H9 (cell line): ENCODE results near the gene TRERF1. TPM values are rescaled to one million over a fixed set of nuclear protein-coding genes. Genes with fewer than 3 reads are reported as not detected.

Experiments used
- DNase-seq: peaks from one replicate; pipeline ENCODE4 v3.0.0-alpha.2; 2017
- H2AFZ ChIP-seq: one replicate; pipeline ENCODE4 v1.6.1; 2013; ENCODE audit warnings: mild to moderate bottlenecking, low read length, control low read depth, moderate library complexity
- H2AK5ac ChIP-seq: 2 replicates; pipeline ENCODE4 v1.6.1; 2013; ENCODE audit warnings: low read length, control low read depth, mixed read lengths; ENCODE audit not compliant: insufficient read length
- H2BK120ac ChIP-seq: one replicate; pipeline ENCODE4 v1.6.1; 2013; ENCODE audit warnings: low read depth, mild to moderate bottlenecking, low read length, control low read depth, inconsistent platforms; ENCODE audit not compliant: poor library complexity, severe bottlenecking
- H2BK12ac ChIP-seq: 2 replicates; pipeline ENCODE4 v1.6.1; 2013; ENCODE audit warnings: low read length, control low read depth, mixed read lengths, low read depth; ENCODE audit not compliant: insufficient read length
- H2BK15ac ChIP-seq: 2 replicates; pipeline ENCODE4 v1.6.1; 2013; ENCODE audit warnings: low read depth, low read length, control low read depth
- H2BK20ac ChIP-seq: one replicate; pipeline ENCODE4 v1.6.1; 2013; ENCODE audit warnings: low read depth, mild to moderate bottlenecking, low read length, control low read depth, inconsistent platforms; ENCODE audit not compliant: poor library complexity, severe bottlenecking
- H2BK5ac ChIP-seq: 2 replicates; pipeline ENCODE4 v1.6.1; 2013; ENCODE audit warnings: low read length, control low read depth, mixed read lengths; ENCODE audit not compliant: insufficient read length
- H3K14ac ChIP-seq: 2 replicates; pipeline ENCODE4 v1.6.1; 2013; ENCODE audit warnings: low read length, control low read depth; ENCODE audit not compliant: insufficient read depth
- H3K18ac ChIP-seq: 2 replicates; pipeline ENCODE4 v1.6.1; 2013; ENCODE audit warnings: low read depth, mild to moderate bottlenecking, mixed read lengths, low read length, control low read depth; ENCODE audit not compliant: insufficient read length
- H3K23ac ChIP-seq: 2 replicates; pipeline ENCODE4 v1.6.1; 2013; ENCODE audit warnings: low read length, control low read depth, mixed read lengths, low read depth; ENCODE audit not compliant: insufficient read length
- H3K23me2 ChIP-seq: 2 replicates; pipeline ENCODE4 v1.6.1; 2013; ENCODE audit warnings: low read depth, mild to moderate bottlenecking, mixed read lengths, low read length, control low read depth; ENCODE audit not compliant: insufficient read length, poor library complexity, severe bottlenecking
- H3K27ac ChIP-seq: 2 replicates; pipeline ENCODE4 v1.5.1; 2013; ENCODE audit warnings: low read length, control low read depth, mixed read lengths, low read depth; ENCODE audit not compliant: insufficient read length
- H3K27me3 ChIP-seq: 2 replicates; pipeline ENCODE4 v1.6.1; 2013; ENCODE audit warnings: low read length, control low read depth, inconsistent platforms; ENCODE audit not compliant: insufficient read depth
- H3K4ac ChIP-seq: 2 replicates; pipeline ENCODE4 v1.6.1; 2013; ENCODE audit warnings: low read depth, mild to moderate bottlenecking, control low read depth, inconsistent platforms, low read length, moderate library complexity
- H3K4me1 ChIP-seq: 2 replicates; pipeline ENCODE4 v1.6.1; 2013; ENCODE audit warnings: low read length, control low read depth, inconsistent platforms; ENCODE audit not compliant: insufficient read depth
- H3K4me2 ChIP-seq: 2 replicates; pipeline ENCODE4 v1.6.1; 2013; ENCODE audit warnings: low read length, control low read depth, mixed read lengths; ENCODE audit not compliant: insufficient read length, insufficient read depth
- H3K56ac ChIP-seq: 2 replicates; pipeline ENCODE4 v1.6.1; 2013; ENCODE audit warnings: low read depth, mild to moderate bottlenecking, mixed read lengths, low read length, control low read depth; ENCODE audit not compliant: insufficient read length
- H3K79me1 ChIP-seq: 2 replicates; pipeline ENCODE4 v1.6.1; 2013; ENCODE audit warnings: low read depth, mild to moderate bottlenecking, moderate library complexity, low read length, control low read depth, inconsistent platforms; ENCODE audit not compliant: insufficient read depth, poor library complexity, severe bottlenecking
- H3K79me2 ChIP-seq: 2 replicates; pipeline ENCODE4 v1.6.1; 2013; ENCODE audit warnings: low read length, control low read depth, inconsistent platforms; ENCODE audit not compliant: insufficient read depth
- H3K9ac ChIP-seq: 2 replicates; pipeline ENCODE4 v1.6.1; 2013; ENCODE audit warnings: low read length, control low read depth, mixed read lengths; ENCODE audit not compliant: insufficient read length; ENCODE audit errors: extremely low read depth
- H3K9me3 ChIP-seq: one replicate; pipeline ENCODE4 v1.6.1; 2013; ENCODE audit warnings: low read depth, low read length, inconsistent platforms; ENCODE audit not compliant: control insufficient read depth
- H3T11ph ChIP-seq: one replicate; pipeline ENCODE4 v1.6.1; 2013; ENCODE audit warnings: mild to moderate bottlenecking, low read length, control low read depth, inconsistent platforms
- H4K20me1 ChIP-seq: one replicate; pipeline ENCODE4 v1.6.1; 2013; ENCODE audit not compliant: control insufficient read depth, insufficient read length, insufficient read depth
- H4K5ac ChIP-seq: 2 replicates; pipeline ENCODE4 v1.6.1; 2013; ENCODE audit warnings: low read depth, mild to moderate bottlenecking, mixed read lengths, low read length, control low read depth; ENCODE audit not compliant: insufficient read length
- H4K8ac ChIP-seq: replicated peaks from 2 replicates; pipeline ENCODE4 v1.6.1; 2013; ENCODE audit warnings: low read length, control low read depth, mixed read lengths, low read depth; ENCODE audit not compliant: insufficient read length
- H4K91ac ChIP-seq: 2 replicates; pipeline ENCODE4 v1.6.1; 2013; ENCODE audit warnings: low read depth, mild to moderate bottlenecking, moderate library complexity, mixed read lengths, low read length, control low read depth; ENCODE audit not compliant: insufficient read length
- H3K27ac Mint-ChIP-seq, 3 experiments: 2 replicates in 2 of 3; 3 replicates in 1 of 3; pipeline ENCODE4 v1.8.0; 2020 to 2021; ENCODE audit warnings: mixed read lengths in 3 of 3, mild to moderate bottlenecking in 1 of 3, moderate library complexity in 1 of 3
- H3K27me3 Mint-ChIP-seq: 2 replicates; pipeline ENCODE4 v1.8.0; 2021; ENCODE audit warnings: low read depth, mild to moderate bottlenecking, moderate library complexity, mixed read lengths
- H3K36me3 Mint-ChIP-seq, 3 experiments: 2 replicates in 2 of 3; 3 replicates in 1 of 3; pipeline ENCODE4 v1.8.0; 2020 to 2021; ENCODE audit warnings: low read depth in 3 of 3, mixed read lengths in 3 of 3; ENCODE audit not compliant: insufficient read depth in 1 of 3
- H3K4me1 Mint-ChIP-seq, 2 experiments: 2 replicates each; pipeline ENCODE4 v1.8.0; 2020; ENCODE audit warnings: mixed read lengths in 2 of 2
- H3K4me3 Mint-ChIP-seq, 2 experiments: 2 replicates in 1 of 2; 3 replicates in 1 of 2; pipeline ENCODE4 v1.8.0; 2020 to 2021; ENCODE audit warnings: mild to moderate bottlenecking in 2 of 2, mixed read lengths in 2 of 2, moderate library complexity in 1 of 2
- H3K9me3 Mint-ChIP-seq, 2 experiments: 2 replicates in 1 of 2; 3 replicates in 1 of 2; pipeline ENCODE4 v1.8.0; 2020; ENCODE audit warnings: mild to moderate bottlenecking in 2 of 2, mixed read lengths in 2 of 2, moderate library complexity in 1 of 2
- CTCF ChIP-seq: fragments of 200-600 bp; sonication (generic); conservative IDR thresholded peaks from 3 replicates; pipeline ENCODE4 v1.8.0; 2021; ENCODE audit warnings: antibody characterized with exemption, mild to moderate bottlenecking
- WGBS: extraction: QIAGEN DNeasy Blood & Tissue Kit; methylation state at CpG from one replicate; pipeline ENCODE4 v1.1.7; 2013; ENCODE audit warnings: missing lambda C conversion rate, low lambda C conversion rate, mixed read lengths; ENCODE audit not compliant: insufficient read length; ENCODE audit errors: extremely low coverage; 5-methylcytosine and 5-hydroxymethylcytosine counted together
- total RNA-seq: library from RNA; stranded (reverse); gene quantifications from 2 replicates; pipeline ENCODE4 v1.2.1, GENCODE V29; 2021

The TRERF1 gene
- total RNA-seq, 1 experiment from 2014 or later = 19.7 TPM

GRCh38 chr6:42374018-42374669 lies 77.6 kb downstream of the TRERF1 start:
- Histone ChIP-seq H3K9me3 (no peaks in the 10 kb centered on the region), H2BK120ac (no peak overlapping the region), H4K91ac (no peak overlapping the region), H2BK20ac (no peak overlapping the region), H2BK5ac (no peak overlapping the region), H3K18ac (no peak overlapping the region), H2BK15ac (no peak overlapping the region), H3K23me2 (no peaks in the 10 kb centered on the region), H3T11ph (no peak overlapping the region), H3K23ac (no peak overlapping the region), H3K56ac (no peak overlapping the region), H3K14ac (no peak overlapping the region), H2AK5ac (no peak overlapping the region), H2BK12ac (no peak overlapping the region), H3K4me2 (no peak overlapping the region), H2AFZ (no peak overlapping the region), H3K27ac (no peak overlapping the region), H3K4me1 (no peaks in the 10 kb centered on the region; the same call in 1 of the 2 replicates), H3K4ac (no peak overlapping the region), H3K9ac (no peak overlapping the region), H4K20me1 (no peaks in the 10 kb centered on the region), H3K27me3 (no peaks in the 10 kb centered on the region), H4K5ac (no peak overlapping the region), H3K79me1 (peaks cover 20% of the 10 kb centered on the region), H3K79me2 (peaks cover 3% of the 10 kb centered on the region; the same call in 1 of the 2 replicates), H4K8ac (no peak overlapping the region)
- Mint-ChIP-seq H3K4me1 (peaks cover 7 to 15% of the 10 kb centered on the region in 2 experiments), H3K27ac (no peak overlapping the region), H3K9me3 (no peaks in the 10 kb centered on the region; a peak in 1 of 5 replicates), H3K36me3 (peaks cover 0 to 13% (median 4%) of the 10 kb centered on the region in 3 experiments; a peak in 5 of 7 replicates), H3K4me3 (no peak overlapping the region), H3K27me3 (no peaks in the 10 kb centered on the region)
- WGBS = no CpG with 5 or more reads among the region's 8 CpGs
- TF ChIP-seq CTCF = no peak
- no peak for DNase-seq
